Activated CD4-positive, alpha-beta T cell treated with anti-CD3 and anti-CD28 coated beads, Interleukin-2, amount 50 U/mL, for 16 hours (primary cell): ENCODE results near the gene DTX4.

Experiments
- DNase-seq: peaks from one replicate; pipeline ENCODE4 v3.0.0-alpha.2; 2020

The DTX4 gene

GRCh38 chr11:59193587-59194130 lies 21.7 kb downstream of the DTX4 start:
- DNase-seq = no peak

GRCh38 chr11:59195586-59195985 lies 23.7 kb downstream of the DTX4 start:
- DNase-seq = no peak

- no peak for DNase-seq
Observed at GRCh38 chr11:59196777-59197176, 24.8 kb downstream of the DTX4 start.

- DNase-seq = no peak
Observed at GRCh38 chr11:59197991-59198390, 26.1 kb downstream of the DTX4 start.

- no peak for DNase-seq
Observed at GRCh38 chr11:59198726-59199125, 26.8 kb downstream of the DTX4 start.

GRCh38 chr11:59199546-59200422 lies 27.9 kb downstream of the DTX4 start:
- DNase-seq = peak; percentile 33

- DNase-seq = no peak
Observed at GRCh38 chr11:59200423-59200746, 28.5 kb downstream of the DTX4 start.

- DNase-seq = no peak
Observed at GRCh38 chr11:59201353-59201752, 29.4 kb downstream of the DTX4 start.

- no peak for DNase-seq
Observed at GRCh38 chr11:59204746-59205145, 32.8 kb downstream of the DTX4 start.

- DNase-seq = no peak
Observed at GRCh38 chr11:59205648-59206047, 33.7 kb downstream of the DTX4 start.

GRCh38 chr11:59206635-59207034 lies 34.7 kb downstream of the DTX4 start:
- no peak for DNase-seq

- peak; percentile 46 for DNase-seq
Observed at GRCh38 chr11:59207988-59208451, 36.1 kb downstream of the DTX4 start.

- peak; percentile 21 for DNase-seq
Observed at GRCh38 chr11:59208956-59209355, 37.0 kb downstream of the DTX4 start.

GRCh38 chr11:59212222-59212621 lies 40.3 kb downstream of the DTX4 start:
- no peak for DNase-seq

- no peak for DNase-seq
Observed at GRCh38 chr11:59212744-59213631, 41.1 kb downstream of the DTX4 start, which contains the start of gene MPEG1. TSS of gene MPEG1 (minus strand) at chr11:59212927. CDS start at chr11:59212865, 62 bp downstream.

GRCh38 chr11:59214141-59214893 lies 42.4 kb downstream of the DTX4 start:
- DNase-seq = no peak

- DNase-seq = peak; percentile 18
Observed at GRCh38 chr11:59216641-59217564, 45.0 kb downstream of the DTX4 start.

GRCh38 chr11:59218319-59218718 lies 46.4 kb downstream of the DTX4 start:
- no peak for DNase-seq

GRCh38 chr11:59218893-59219292 lies 47.0 kb downstream of the DTX4 start:
- DNase-seq = no peak

GRCh38 chr11:59219836-59220235 lies 47.9 kb downstream of the DTX4 start:
- DNase-seq = no peak

GRCh38 chr11:59221441-59221840 lies 49.5 kb downstream of the DTX4 start:
- DNase-seq = no peak
